ENCODE results near the gene PHIP. TPM values are rescaled to one million over a fixed set of nuclear protein-coding genes. Genes with fewer than 3 reads are reported as not detected.

Gene PHIP
- total RNA-seq, 4 donors from 2014 or later: 32.2 to 41.0 (median 36.8) TPM

DNA sequence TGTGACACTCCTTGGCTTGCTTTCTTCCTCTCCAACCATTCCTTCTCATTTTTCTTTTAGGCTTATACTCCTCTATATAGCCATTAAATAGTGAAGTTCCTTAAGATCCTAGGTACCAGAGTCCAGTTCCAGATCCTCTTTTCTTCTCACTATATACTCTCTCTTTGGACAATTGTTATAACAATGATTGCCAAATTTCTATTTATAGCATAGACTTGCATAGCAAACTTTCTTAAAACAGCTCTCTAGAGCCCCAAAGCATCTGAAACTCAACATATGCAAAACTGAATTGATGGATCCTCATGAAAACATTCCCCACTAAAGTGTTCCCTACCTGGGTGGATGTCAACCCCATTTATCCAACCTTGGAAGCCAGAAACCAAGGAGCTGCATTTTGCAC is 13.4 kb downstream of the PHIP start:
- DNase-seq (ENCODE audit: low spot score in 2 of 2): no peak

GRCh38 chr6:79062708-79063107 is 15.3 kb downstream of the PHIP start:
- TF ChIP-seq, protein P1, sequence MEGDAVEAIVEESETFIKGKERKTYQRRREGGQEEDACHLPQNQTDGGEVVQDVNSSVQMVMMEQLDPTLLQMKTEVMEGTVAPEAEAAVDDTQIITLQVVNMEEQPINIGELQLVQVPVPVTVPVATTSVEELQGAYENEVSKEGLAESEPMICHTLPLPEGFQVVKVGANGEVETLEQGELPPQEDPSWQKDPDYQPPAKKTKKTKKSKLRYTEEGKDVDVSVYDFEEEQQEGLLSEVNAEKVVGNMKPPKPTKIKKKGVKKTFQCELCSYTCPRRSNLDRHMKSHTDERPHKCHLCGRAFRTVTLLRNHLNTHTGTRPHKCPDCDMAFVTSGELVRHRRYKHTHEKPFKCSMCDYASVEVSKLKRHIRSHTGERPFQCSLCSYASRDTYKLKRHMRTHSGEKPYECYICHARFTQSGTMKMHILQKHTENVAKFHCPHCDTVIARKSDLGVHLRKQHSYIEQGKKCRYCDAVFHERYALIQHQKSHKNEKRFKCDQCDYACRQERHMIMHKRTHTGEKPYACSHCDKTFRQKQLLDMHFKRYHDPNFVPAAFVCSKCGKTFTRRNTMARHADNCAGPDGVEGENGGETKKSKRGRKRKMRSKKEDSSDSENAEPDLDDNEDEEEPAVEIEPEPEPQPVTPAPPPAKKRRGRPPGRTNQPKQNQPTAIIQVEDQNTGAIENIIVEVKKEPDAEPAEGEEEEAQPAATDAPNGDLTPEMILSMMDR (IDR thresholded peaks at IDR 0.05): no peak
- TF ChIP-seq EP300 (IDR thresholded peaks at IDR 0.05): no peak
- no peak for TF ChIP-seq POLR2A (IDR thresholded peaks at IDR 0.05)
- H3K36me3 ChIP-seq: peaks cover 0 to 22% (median 0%) of the 10 kb centered on the region in 3 donors

More for the DNA sequence above, 13.4 kb downstream of the PHIP start:
- TF ChIP-seq, protein P1 (IDR thresholded peaks at IDR 0.05): no peak
- TF ChIP-seq EP300 (IDR thresholded peaks at IDR 0.05) (no peak), POLR2A (IDR thresholded peaks at IDR 0.05) (no peak)
- no peaks in the 10 kb centered on the region for H3K9me3 ChIP-seq
- no peaks in the 10 kb centered on the region for H3K27me3 ChIP-seq
- H3K36me3 ChIP-seq: peaks cover 0 to 10% (median 0%) of the 10 kb centered on the region in 3 donors
- no peak overlapping the region for H3K27ac ChIP-seq
- no peak overlapping the region for H3K4me3 ChIP-seq
- peaks cover 0 to 57% (median 7%) of the 10 kb centered on the region in 4 donors for H3K4me1 ChIP-seq

DNA sequence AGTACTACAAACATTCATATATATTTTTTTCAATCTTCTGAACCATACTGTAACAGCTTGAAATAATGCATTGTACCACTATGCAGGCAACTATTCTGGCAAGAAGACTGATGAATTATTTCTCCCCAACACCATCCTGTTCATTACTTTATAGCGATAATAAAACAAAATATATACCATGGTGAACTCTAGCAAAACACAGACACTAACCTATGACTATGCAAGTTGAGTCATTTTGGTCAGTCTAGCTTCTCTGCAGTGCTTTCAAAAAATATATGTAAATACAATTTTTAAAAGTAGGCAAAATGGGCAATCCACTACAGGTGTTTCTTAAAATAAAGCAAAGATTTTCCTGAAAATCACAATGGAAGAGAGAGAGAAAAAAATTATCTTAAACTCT is 20.3 kb downstream of the PHIP start:
- H3K4me1 ChIP-seq: peaks cover 0 to 7% (median 0%) of the 10 kb centered on the region in 4 donors
- WGBS, 2 donors: 96 to 100% methylated on average over 1 of the region's 1 CpG
- no peaks in the 10 kb centered on the region for H3K27me3 ChIP-seq
- H3K9me3 ChIP-seq: no peaks in the 10 kb centered on the region
- H3K4me3 ChIP-seq: no peak overlapping the region
- H3K27ac ChIP-seq: no peak overlapping the region
- H3K36me3 ChIP-seq: peaks cover 0 to 52% (median 0%) of the 10 kb centered on the region in 3 donors
- no peak for DNase-seq (ENCODE audit: low spot score in 2 of 2)
- TF ChIP-seq EP300 (IDR thresholded peaks at IDR 0.05) (no peak), POLR2A (IDR thresholded peaks at IDR 0.05) (no peak)
- TF ChIP-seq, protein P1 (IDR thresholded peaks at IDR 0.05): no peak

More at GRCh38 chr6:79062708-79063107, 15.3 kb downstream of the PHIP start:
- Histone ChIP-seq H3K27ac (no peak overlapping the region), H3K4me3 (no peak overlapping the region), H3K27me3 (no peaks in the 10 kb centered on the region), H3K4me1 (peaks cover 0 to 40% (median 7%) of the 10 kb centered on the region in 4 donors), H3K9me3 (no peaks in the 10 kb centered on the region)
- 92 to 97% methylated on average over 2 of the region's 2 CpGs for WGBS, 2 donors
- no peak for DNase-seq (ENCODE audit: low spot score in 2 of 2)

DNA sequence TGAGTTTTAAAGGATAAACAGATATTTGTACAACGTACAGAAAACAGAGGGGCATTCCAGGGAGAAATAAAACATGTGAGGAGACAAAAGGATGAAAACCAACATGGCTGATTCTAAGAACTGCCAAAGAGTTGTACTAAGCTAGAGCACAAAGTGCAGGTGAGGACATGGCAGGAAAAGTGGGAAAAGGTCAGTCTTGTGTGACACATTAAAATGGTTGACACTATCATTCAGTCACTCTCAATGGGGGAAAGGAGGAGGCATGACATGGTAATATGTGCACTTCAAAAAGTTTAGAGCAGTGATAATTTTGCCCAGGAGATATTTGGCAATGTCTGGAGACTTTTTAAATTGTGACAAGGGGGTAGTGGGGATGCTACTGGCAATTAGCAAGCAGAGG is 21.8 kb downstream of the PHIP start:
- TF ChIP-seq POLR2A (IDR thresholded peaks at IDR 0.05) (no peak), EP300 (IDR thresholded peaks at IDR 0.05) (no peak)
- TF ChIP-seq, protein P1 (IDR thresholded peaks at IDR 0.05): no peak
- peaks cover 0 to 67% (median 0%) of the 10 kb centered on the region in 3 donors for H3K36me3 ChIP-seq
- no peaks in the 10 kb centered on the region for H3K27me3 ChIP-seq
- no peak overlapping the region for H3K4me3 ChIP-seq
- H3K9me3 ChIP-seq: no peaks in the 10 kb centered on the region
- H3K27ac ChIP-seq: no peak overlapping the region
- no peaks in the 10 kb centered on the region for H3K4me1 ChIP-seq
- WGBS, 2 donors: 73 to 76% methylated on average over 1 of the region's 1 CpG
- DNase-seq (ENCODE audit: low spot score in 2 of 2): no peak

DNA sequence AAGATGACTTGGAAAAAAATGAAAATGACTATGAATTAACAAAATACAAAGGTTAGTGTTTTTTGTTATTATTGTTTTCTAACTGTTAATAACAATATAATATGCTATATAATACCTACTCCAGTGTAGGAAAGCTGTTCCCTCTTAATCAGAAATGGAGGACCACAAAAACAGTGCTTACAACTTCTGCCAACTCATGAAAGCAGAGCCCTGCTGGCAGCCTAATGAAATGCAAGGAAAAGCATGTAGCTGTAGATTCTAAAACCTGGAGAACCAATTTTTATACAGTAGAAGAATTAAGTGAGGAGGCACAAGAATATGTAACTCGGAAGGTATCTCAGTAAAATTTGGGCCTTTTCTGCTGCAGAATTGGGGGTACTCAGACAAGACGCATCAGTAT is 29.4 kb downstream of the PHIP start:
- H3K9me3 ChIP-seq: no peaks in the 10 kb centered on the region
- WGBS, 2 donors: 94 to 97% methylated on average over 2 of the region's 2 CpGs
- TF ChIP-seq, protein P1 (IDR thresholded peaks at IDR 0.05): peak in 2 of 5 experiments; percentile 9 to 13
- TF ChIP-seq POLR2A (IDR thresholded peaks at IDR 0.05) (no peak), EP300 (IDR thresholded peaks at IDR 0.05) (no peak)
- peaks cover 0 to 25% (median 0%) of the 10 kb centered on the region in 3 donors for H3K36me3 ChIP-seq
- no peaks in the 10 kb centered on the region for H3K27me3 ChIP-seq
- H3K27ac ChIP-seq: no peak overlapping the region
- no peaks in the 10 kb centered on the region for H3K4me1 ChIP-seq
- no peak for DNase-seq (ENCODE audit: low spot score in 2 of 2)
- no peak overlapping the region for H3K4me3 ChIP-seq
